Measurements from ENCODE around the gene VAMP7.
A peak's percentile ranks its signal among the peaks of the same experiment; 100 is the strongest.
"Not testable (repeated sequence)": the region's sequence is repeated elsewhere in the genome, so short reads cannot be mapped to it uniquely, and the experiment has no call there.

The VAMP7 gene, protein sequence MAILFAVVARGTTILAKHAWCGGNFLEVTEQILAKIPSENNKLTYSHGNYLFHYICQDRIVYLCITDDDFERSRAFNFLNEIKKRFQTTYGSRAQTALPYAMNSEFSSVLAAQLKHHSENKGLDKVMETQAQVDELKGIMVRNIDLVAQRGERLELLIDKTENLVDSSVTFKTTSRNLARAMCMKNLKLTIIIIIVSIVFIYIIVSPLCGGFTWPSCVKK

GRCh38 chrX:155881158-155881993 lies at the start of gene VAMP7:
VAMP7 (plus strand) TSS chrX:155881345; CDS start chrX:155889467, 8,122 bp downstream.
- DNase-seq: peak; percentile 82

GRCh38 chrX:155841232-155841631 lies 39.9 kb upstream of the VAMP7 start:
- no peak for DNase-seq

GRCh38 chrX:155851786-155852185 lies 29.4 kb upstream of the VAMP7 start:
- DNase-seq: not testable (repeated sequence)

- DNase-seq: no peak
Observed at GRCh38 chrX:155857561-155857960, 23.6 kb upstream of the VAMP7 start.

- DNase-seq: no peak
Observed at GRCh38 chrX:155864655-155865054, 16.5 kb upstream of the VAMP7 start.

GRCh38 chrX:155865193-155865592 lies 16.0 kb upstream of the VAMP7 start:
- no peak for DNase-seq

DNA sequence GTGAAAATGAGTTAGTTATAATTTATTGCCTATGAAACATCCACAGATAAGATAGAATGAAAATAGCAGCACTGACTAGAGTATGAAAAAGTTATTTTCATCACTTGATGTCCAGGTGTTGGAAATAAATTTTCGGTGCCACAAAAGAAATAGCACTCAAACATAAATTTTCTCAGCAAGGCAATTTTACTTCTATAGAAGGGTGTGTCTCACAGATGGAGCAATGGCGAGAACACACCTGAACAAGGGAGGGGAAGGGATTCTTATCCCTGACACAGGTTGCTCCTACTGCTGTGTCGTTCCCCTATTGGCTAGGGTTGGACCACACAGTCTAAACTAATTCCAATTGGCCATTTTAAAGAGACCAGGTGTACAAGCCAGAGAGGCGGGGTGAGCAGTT lies 13.3 kb upstream of the VAMP7 start:
- DNase-seq: no peak

- no peak for DNase-seq
Observed at GRCh38 chrX:155870958-155871357, 10.2 kb upstream of the VAMP7 start.

GRCh38 chrX:155871934-155872333 lies 9.2 kb upstream of the VAMP7 start:
- DNase-seq: no peak

DNA sequence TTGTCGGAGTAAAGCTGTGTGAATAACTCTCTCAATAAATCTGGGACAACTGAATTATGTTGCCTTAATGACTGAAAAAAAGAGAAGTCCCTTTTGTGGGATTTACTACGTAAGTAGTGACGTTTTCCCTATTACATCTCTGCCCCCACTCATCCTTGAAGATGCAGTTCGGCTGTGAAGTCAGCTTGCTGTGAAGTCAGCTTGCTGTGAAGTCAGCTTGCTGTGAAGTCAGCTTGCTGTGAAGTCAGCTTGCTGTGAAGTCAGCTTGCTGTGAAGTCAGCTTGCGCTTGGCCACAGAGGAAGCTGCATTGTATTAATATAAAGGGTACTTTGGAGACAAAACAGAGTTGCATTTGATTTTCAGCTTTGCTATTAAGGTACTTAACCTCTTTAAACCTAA lies 8.0 kb upstream of the VAMP7 start:
- no peak for DNase-seq

DNA sequence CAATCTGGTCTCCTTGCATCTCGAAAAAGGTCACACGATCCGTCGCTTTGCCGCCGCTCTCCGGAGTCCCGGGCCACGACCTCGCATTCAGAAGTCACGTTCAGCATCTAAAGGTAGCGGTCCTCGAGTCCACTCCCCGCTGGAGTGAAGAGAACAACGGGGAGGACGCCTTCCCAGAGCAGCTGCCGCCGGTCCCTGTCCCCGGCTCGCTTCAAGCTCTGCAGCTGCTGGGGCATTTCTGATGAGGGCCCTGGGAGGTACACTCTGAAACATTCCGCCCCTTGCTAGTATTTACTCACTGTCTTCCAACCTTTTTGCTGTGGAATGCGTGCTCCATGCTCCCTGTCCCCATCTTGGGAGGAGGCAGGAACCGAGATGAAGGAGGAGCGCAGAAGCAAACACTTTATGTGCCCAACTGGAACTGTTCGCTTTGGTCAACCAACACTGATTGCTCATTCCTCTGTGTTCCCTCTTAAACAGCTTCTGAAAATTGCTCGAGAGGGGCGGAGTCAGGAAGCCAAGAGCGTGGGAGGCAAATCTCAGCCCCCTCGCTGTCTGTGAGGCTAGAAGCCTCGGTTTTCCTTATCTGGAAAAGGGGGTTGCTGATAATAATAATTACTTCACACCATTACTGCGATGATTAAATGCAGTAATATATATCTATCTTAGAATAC lies 6.4 kb upstream of the VAMP7 start:
- no peak for DNase-seq

- no peak for DNase-seq
Observed at GRCh38 chrX:155876704-155877103, 4.4 kb upstream of the VAMP7 start.

GRCh38 chrX:155877288-155877687 lies 3.9 kb upstream of the VAMP7 start:
- no peak for DNase-seq

DNA sequence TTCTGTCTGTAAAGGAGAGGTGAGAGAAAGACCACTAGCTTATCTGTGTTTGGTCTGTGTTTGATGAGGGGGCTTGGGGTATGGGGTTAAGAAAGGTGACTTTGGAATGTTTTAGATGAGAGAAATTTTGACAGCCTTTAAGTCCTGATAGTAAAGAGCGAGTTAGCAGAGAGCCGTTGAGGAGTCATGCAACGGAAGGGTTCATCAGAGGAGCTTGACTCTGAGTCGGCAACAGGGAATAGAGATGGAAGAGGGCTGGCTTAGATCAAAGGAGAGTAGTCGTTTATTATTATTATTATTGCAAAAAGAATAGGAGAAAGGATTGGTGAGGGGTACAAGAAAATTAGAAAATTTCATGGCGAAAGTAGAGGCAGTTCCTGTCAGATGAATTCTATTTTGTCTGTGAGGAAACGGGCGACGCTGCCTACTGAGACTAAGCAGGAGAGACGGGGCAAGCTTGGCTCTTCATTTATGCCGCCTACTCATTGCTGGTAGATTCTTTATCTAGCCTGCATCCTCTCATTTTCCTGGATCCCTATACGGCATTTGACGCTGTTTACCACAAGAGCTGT lies 473 bp upstream of the VAMP7 start:
- no peak for DNase-seq

GRCh38 chrX:155886409-155886808 lies 5.3 kb downstream of the VAMP7 start:
- no peak for DNase-seq

- no peak for DNase-seq
Observed at GRCh38 chrX:155888139-155888538, 7.0 kb downstream of the VAMP7 start.

GRCh38 chrX:155889328-155889727 lies 8.2 kb downstream of the VAMP7 start:
- no peak for DNase-seq

GRCh38 chrX:155891446-155892210 lies 10.5 kb downstream of the VAMP7 start:
- DNase-seq: no peak

- no peak for DNase-seq
Observed at GRCh38 chrX:155893521-155893920, 12.4 kb downstream of the VAMP7 start.

DNA sequence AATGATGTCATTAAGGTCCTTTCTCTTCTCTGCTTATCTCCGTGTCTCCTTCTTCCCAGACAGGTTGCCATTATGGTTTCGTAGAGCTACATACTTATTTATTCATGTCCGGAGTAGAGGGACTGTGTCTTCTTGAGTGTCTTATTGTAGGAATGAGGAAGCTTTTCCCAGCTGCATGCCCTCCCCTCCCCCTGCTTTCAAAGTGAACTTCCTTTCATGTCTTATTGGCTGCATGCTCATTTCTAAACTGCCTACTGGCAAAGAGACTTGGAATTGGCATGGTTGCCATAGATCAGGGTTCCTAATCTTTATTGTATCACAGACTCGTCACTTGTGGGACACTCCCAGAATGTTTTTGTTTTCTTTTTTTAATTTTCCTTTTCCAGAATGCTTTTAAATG lies 15.4 kb downstream of the VAMP7 start:
- DNase-seq: no peak

DNA sequence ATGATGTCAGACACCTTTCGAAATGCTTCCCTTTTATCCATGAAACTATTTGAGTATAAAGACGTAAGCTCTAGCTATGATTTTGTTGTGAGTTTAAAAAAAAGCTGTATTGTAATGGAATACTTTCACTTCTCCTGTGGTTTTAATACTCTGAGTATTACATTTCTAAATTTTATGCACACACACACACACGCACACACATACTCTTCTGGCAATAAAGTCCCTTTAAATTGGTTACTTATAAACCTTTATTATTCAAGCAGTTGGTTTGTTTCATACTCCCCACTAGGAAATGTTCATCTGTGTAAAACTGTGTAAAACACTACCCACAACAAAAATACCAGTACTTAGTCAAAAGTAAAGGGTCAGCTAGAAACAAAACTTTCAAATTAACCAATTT lies 18.2 kb downstream of the VAMP7 start:
- DNase-seq: no peak

DNA sequence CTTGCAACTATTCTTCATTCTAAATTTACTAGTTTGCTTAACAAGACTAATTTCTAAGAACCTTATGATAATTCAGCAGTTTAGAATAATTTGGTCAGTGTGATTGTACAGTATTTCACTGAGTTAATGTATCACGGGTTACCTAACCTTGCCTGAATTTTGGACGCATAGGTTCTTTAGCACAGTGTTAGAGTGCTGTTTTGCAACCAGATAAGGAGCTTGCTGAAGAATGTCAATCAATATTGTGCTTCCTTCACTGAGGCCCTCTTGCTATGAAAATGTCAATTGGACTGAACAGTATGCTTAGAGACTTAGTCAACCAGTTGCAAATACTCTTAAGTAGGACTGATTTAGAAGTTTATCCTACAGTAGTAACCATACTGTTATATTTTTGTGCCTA lies 19.6 kb downstream of the VAMP7 start:
- no peak for DNase-seq

DNA sequence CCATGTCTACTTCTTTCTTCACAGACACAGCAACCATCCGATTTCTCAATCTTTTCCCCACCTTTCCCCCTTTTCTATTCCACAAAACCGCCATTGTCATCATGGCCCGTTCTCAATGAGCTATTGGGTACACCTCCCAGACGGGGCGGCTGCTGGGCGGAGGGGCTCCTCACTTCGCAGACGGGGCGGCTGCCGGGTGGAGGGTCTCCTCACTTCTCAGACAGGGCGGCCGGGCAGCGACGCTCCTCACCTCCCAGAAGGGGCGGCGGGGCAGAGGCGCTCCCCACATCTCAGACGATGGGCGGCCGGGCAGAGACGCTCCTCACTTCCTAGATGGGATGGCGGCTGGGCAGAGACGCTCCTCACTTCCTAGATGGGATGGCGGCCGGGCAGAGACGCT lies 26.5 kb downstream of the VAMP7 start:
- not testable (repeated sequence) for DNase-seq
